ENCODE data around the gene MMP19. TPM values are rescaled to one million over a fixed set of nuclear protein-coding genes. Genes with fewer than 3 reads are reported as not detected.
"Not testable (repeated sequence)": the region's sequence is repeated elsewhere in the genome, so short reads cannot be mapped to it uniquely, and the experiment has no call there.

MMP19 gene
- total RNA-seq, 2 experiments from 2014 or later: 0.10 TPM; not detected in 1

GRCh38 chr12:55839345-55840140 lies 3.2 kb downstream of the MMP19 start:
- CTCF ChIA-PET: interaction anchor here (1.4 kb wide), 1 partner anchor 9 kb away, joined by 4 read pairs; no protein-coding TSS in a partner anchor
- Mint-ChIP-seq H3K27me3 (ENCODE audit: low read depth) (no peaks in the 10 kb centered on the region), H3K27ac (no peak overlapping the region), H3K9me3 (no peaks in the 10 kb centered on the region), H3K4me3 (no peak overlapping the region), H3K36me3 (ENCODE audit: low read depth) (no peaks in the 10 kb centered on the region), H3K4me1 (ENCODE audit: low read depth) (no peaks in the 10 kb centered on the region)
- intact Hi-C loops (cut with micrococcal nuclease): no loop called here
- no peak for DNase-seq

- CTCF ChIA-PET: interaction anchor here (1.4 kb wide), 1 partner anchor 8 kb away, joined by 4 read pairs; no protein-coding TSS in a partner anchor
These were observed 4.4 kb downstream of the MMP19 start for GRCh38 chr12:55838361-55838760.

GRCh38 chr12:55834400-55834799 lies 8.3 kb downstream of the MMP19 start:
- peaks cover 21% of the 10 kb centered on the region for H3K4me1 Mint-ChIP-seq (ENCODE audit: low read depth)
- H3K9me3 Mint-ChIP-seq; H3K36me3 Mint-ChIP-seq (ENCODE audit: low read depth); H3K27me3 Mint-ChIP-seq (ENCODE audit: low read depth); intact Hi-C loops (cut with micrococcal nuclease); H3K4me3 Mint-ChIP-seq; DNase-seq; CTCF ChIA-PET; H3K27ac Mint-ChIP-seq: not testable (repeated sequence)

More at GRCh38 chr12:55838361-55838760, 4.4 kb downstream of the MMP19 start:
- no peaks in the 10 kb centered on the region for H3K36me3 Mint-ChIP-seq (ENCODE audit: low read depth)
- no peaks in the 10 kb centered on the region for H3K27me3 Mint-ChIP-seq (ENCODE audit: low read depth)
- H3K4me1 Mint-ChIP-seq (ENCODE audit: low read depth): no peaks in the 10 kb centered on the region
- intact Hi-C loops (cut with micrococcal nuclease): no loop called here
- no peak overlapping the region for H3K4me3 Mint-ChIP-seq
- DNase-seq: no peak
- H3K27ac Mint-ChIP-seq: no peak overlapping the region
- H3K9me3 Mint-ChIP-seq: no peaks in the 10 kb centered on the region

- intact Hi-C loops (cut with micrococcal nuclease): no loop called here
- Mint-ChIP-seq H3K4me1 (ENCODE audit: low read depth) (peaks cover 27% of the 10 kb centered on the region), H3K9me3 (no peaks in the 10 kb centered on the region), H3K36me3 (ENCODE audit: low read depth) (peaks cover 5% of the 10 kb centered on the region), H3K27ac (no peak overlapping the region), H3K4me3 (no peak overlapping the region), H3K27me3 (ENCODE audit: low read depth) (no peaks in the 10 kb centered on the region)
- CTCF ChIA-PET: no interaction called here
- DNase-seq: no peak
These were observed 9.7 kb downstream of the MMP19 start for GRCh38 chr12:55833056-55833455.

- no peak for DNase-seq
- Mint-ChIP-seq H3K4me1 (ENCODE audit: low read depth) (peaks cover 42% of the 10 kb centered on the region), H3K27ac (no peak overlapping the region), H3K4me3 (peak overlapping the region; percentile 96), H3K9me3 (no peaks in the 10 kb centered on the region), H3K36me3 (ENCODE audit: low read depth) (peaks cover 8% of the 10 kb centered on the region), H3K27me3 (ENCODE audit: low read depth) (no peaks in the 10 kb centered on the region)
- intact Hi-C loops (cut with micrococcal nuclease): no loop called here
- CTCF ChIA-PET: interaction anchor here (1.4 to 3.1 kb wide), 3 partner anchors 83 to 108 kb away, joined by 3 to 12 read pairs (median 10); no protein-coding TSS in a partner anchor
These were observed 11.3 kb downstream of the MMP19 start for GRCh38 chr12:55831447-55831815.

GRCh38 chr12:55830601-55831446 lies 11.9 kb downstream of the MMP19 start:
- Mint-ChIP-seq H3K27ac (peak overlapping the region; percentile 87), H3K4me1 (ENCODE audit: low read depth) (peaks cover 47% of the 10 kb centered on the region), H3K27me3 (ENCODE audit: low read depth) (no peaks in the 10 kb centered on the region), H3K4me3 (peak overlapping the region; percentile 96), H3K9me3 (no peaks in the 10 kb centered on the region), H3K36me3 (ENCODE audit: low read depth) (peaks cover 10% of the 10 kb centered on the region)
- DNase-seq: peak; percentile 44
- CTCF ChIA-PET: interaction anchor here (1.0 to 3.1 kb wide), 5 partner anchors 8 to 109 kb away, joined by 3 to 12 read pairs (median 7); no protein-coding TSS in a partner anchor
- intact Hi-C loops (cut with micrococcal nuclease): no loop called here

- peaks cover 52% of the 10 kb centered on the region for H3K4me1 Mint-ChIP-seq (ENCODE audit: low read depth)
- H3K9me3 Mint-ChIP-seq: no peaks in the 10 kb centered on the region
- peak overlapping the region; percentile 96 for H3K4me3 Mint-ChIP-seq
- intact Hi-C loops (cut with micrococcal nuclease): loop anchor here (1.0 to 5.0 kb wide), 8 partner anchors 13 to 507 kb away; partner anchors contain the start of genes IL23A, PA2G4, PYM1 and RPS26
- CTCF ChIA-PET: interaction anchor here (0.6 to 3.1 kb wide), 10 partner anchors 9 to 110 kb away, joined by 3 to 12 read pairs (median 4); partner anchors contain the start of genes ORMDL2, PYM1 and SARNP
- peak; percentile 24 for DNase-seq
- H3K36me3 Mint-ChIP-seq (ENCODE audit: low read depth): peaks cover 13% of the 10 kb centered on the region
- H3K27ac Mint-ChIP-seq: peak overlapping the region; percentile 87
- H3K27me3 Mint-ChIP-seq (ENCODE audit: low read depth): no peaks in the 10 kb centered on the region
These were observed 12.7 kb downstream of the MMP19 start for GRCh38 chr12:55829967-55830600.

- Mint-ChIP-seq H3K27ac (peak overlapping the region; percentile 87), H3K4me1 (ENCODE audit: low read depth) (peaks cover 63% of the 10 kb centered on the region), H3K36me3 (ENCODE audit: low read depth) (peaks cover 17% of the 10 kb centered on the region), H3K4me3 (peak overlapping the region; percentile 96), H3K9me3 (no peaks in the 10 kb centered on the region), H3K27me3 (ENCODE audit: low read depth) (no peaks in the 10 kb centered on the region)
- CTCF ChIA-PET: interaction anchor here (1.6 kb wide), 1 partner anchor 75 kb away, joined by 4 read pairs; no protein-coding TSS in a partner anchor
- no peak for DNase-seq
- intact Hi-C loops (cut with micrococcal nuclease): loop anchor here (2.0 to 5.0 kb wide), 2 partner anchors 290 to 509 kb away; partner anchors contain the start of genes IL23A and ZC3H10
These were observed 14.4 kb downstream of the MMP19 start for GRCh38 chr12:55828357-55828756.

GRCh38 chr12:55827806-55828205 lies 14.9 kb downstream of the MMP19 start:
- H3K36me3 Mint-ChIP-seq (ENCODE audit: low read depth): peaks cover 22% of the 10 kb centered on the region
- no peak for DNase-seq
- H3K4me1 Mint-ChIP-seq (ENCODE audit: low read depth): peaks cover 68% of the 10 kb centered on the region
- peak overlapping the region; percentile 87 for H3K27ac Mint-ChIP-seq
- CTCF ChIA-PET: interaction anchor here (1.6 kb wide), 1 partner anchor 75 kb away, joined by 4 read pairs; no protein-coding TSS in a partner anchor
- intact Hi-C loops (cut with micrococcal nuclease): loop anchor here (2.0 to 5.0 kb wide), 2 partner anchors 291 to 509 kb away; partner anchors contain the start of genes IL23A and ZC3H10
- H3K27me3 Mint-ChIP-seq (ENCODE audit: low read depth): no peaks in the 10 kb centered on the region
- H3K4me3 Mint-ChIP-seq: peak overlapping the region; percentile 96
- H3K9me3 Mint-ChIP-seq: no peaks in the 10 kb centered on the region

- Mint-ChIP-seq H3K27ac (peak overlapping the region; percentile 90), H3K4me3 (peak overlapping the region; percentile 41), H3K36me3 (ENCODE audit: low read depth) (peaks cover 31% of the 10 kb centered on the region), H3K27me3 (ENCODE audit: low read depth) (no peaks in the 10 kb centered on the region), H3K9me3 (no peaks in the 10 kb centered on the region), H3K4me1 (ENCODE audit: low read depth) (peaks cover 48% of the 10 kb centered on the region)
- peak; percentile 37 for DNase-seq
- CTCF ChIA-PET: interaction anchor here (0.6 to 2.6 kb wide), 7 partner anchors 20 to 115 kb away, joined by 3 to 17 read pairs (median 3); partner anchors contain the start of gene DGKA
- intact Hi-C loops (cut with micrococcal nuclease): loop anchor here (5.0 kb wide), 1 partner anchor 513 kb away; the partner anchor contains the start of gene IL23A
These were observed 18.0 kb downstream of the MMP19 start for GRCh38 chr12:55824726-55825125.

- Mint-ChIP-seq H3K4me3 (no peak overlapping the region), H3K9me3 (no peaks in the 10 kb centered on the region), H3K4me1 (ENCODE audit: low read depth) (peaks cover 57% of the 10 kb centered on the region), H3K27ac (peak overlapping the region; percentile 90), H3K27me3 (ENCODE audit: low read depth) (no peaks in the 10 kb centered on the region), H3K36me3 (ENCODE audit: low read depth) (peaks cover 31% of the 10 kb centered on the region)
- DNase-seq: no peak
- CTCF ChIA-PET: interaction anchor here (1.2 to 2.6 kb wide), 6 partner anchors 18 to 116 kb away, joined by 3 to 17 read pairs (median 4); partner anchors contain the start of genes DGKA and PYM1
- intact Hi-C loops (cut with micrococcal nuclease): no loop called here
These were observed 19.3 kb downstream of the MMP19 start for GRCh38 chr12:55823419-55823818.

Measured in activated naive CD4-positive, alpha-beta T cell treated with anti-CD3 and anti-CD28 coated beads for 36 hours (primary cell).